GM18502 (cell line): ENCODE measurements around the gene PCLO.
"Not testable (repeated sequence)": the region's sequence is repeated elsewhere in the genome, so short reads cannot be mapped to it uniquely, and the experiment has no call there.

Experiments used
- ATAC-seq: cut with Tn5 transposase; IDR thresholded peaks from one replicate; pipeline ENCODE4 v1.9.1; 2021; ENCODE audit warnings: mild to moderate bottlenecking; ENCODE audit not compliant: unreplicated experiment, poor library complexity

Gene PCLO

DNA sequence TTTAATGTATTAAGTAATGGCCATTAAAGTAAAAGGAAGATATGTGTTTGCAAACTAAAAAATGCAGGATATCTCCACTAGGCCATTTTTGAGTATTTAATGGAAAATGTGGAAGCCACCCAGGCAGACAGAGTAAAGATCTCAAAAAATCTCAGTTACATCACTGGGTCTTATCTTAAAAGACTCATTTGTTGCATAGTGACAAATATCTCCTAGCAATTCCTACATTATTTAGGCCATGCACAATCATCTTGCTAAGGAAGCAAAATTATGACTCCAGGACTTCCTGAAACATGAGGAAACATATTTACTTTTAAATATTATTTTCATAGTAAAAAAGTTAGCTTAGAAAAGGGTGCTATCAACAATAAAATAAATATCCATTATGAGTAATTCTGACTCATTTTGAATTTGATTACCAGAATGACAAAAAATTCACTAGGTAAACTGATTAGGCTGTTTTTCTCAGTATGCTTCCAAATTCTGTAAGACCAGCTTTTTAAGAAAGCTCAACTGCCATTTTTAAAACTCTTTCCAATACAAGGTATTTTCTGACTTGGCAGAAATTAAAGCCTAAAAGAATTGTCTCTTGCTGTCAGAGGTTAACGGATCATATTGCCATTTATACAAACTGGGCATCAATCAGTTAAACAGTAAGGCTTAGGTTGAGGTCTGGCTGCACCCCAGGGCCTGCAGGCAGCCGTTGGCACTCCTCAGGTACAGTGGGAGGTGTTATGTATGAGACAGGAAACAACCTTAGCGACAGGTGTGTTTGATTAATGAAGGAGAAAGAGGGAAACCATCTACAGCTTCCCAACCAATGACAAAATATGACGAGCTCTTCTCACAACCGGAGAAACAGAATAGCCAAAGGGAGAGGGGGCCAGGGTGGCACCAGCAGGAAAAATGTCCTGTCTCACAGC is 31.8 kb downstream of the PCLO start:
- ATAC-seq = no peak

DNA sequence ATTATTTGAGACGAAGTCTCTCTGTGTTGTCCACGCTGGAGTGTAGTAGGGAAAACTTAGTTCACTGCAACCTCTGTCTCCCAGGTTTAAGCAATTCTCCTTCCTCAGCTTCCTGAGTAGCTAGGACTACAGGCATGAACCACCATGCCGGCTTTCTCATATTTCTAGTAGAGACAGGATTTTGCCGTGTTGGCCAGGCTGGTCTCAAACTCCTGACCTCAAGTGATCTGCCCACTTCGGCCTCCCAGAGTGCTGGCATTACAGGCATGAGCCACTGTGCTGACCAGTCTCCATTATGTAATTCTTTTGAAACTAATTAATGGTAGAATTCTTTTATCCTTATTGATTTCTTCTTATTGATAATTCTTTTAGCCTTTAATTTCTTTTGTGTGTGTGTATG is 32.5 kb downstream of the PCLO start:
- no peak for ATAC-seq

DNA sequence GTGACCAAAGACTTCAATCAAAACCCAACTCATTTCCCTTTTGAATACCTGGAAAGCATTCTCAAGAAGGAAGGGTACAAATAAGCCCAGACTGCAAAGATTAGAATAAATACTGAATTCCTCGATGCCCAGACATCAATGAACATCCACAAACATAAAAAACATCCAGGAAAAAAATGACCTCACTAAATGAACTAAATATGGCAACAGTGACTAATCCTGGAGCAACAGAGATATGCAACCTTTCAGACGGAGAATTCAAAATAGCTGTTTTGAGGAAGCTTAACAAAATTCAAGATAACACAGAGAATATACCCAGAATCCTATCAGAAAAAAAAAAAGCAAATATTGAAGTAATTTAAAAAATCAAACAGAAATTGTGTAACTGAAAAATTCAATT is 43.2 kb downstream of the PCLO start:
- ATAC-seq = no peak

DNA sequence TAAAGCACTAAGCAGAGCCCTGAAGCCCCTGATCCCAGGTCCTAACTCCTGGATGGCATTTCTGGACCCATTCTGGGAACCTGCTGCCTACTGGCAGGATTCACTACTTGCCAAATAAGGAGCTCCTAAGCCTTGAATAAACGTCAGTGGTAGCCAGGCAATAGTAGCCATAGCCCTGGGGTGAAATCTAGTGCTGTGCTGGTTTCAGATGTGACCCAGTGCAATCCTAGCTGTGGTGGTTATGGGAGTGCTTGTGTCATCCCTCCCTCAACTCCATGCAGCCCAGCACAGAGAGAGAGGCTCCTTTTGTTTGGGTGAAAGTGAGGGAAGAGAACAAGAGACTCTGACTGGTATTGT is 43.7 kb downstream of the PCLO start:
- no peak for ATAC-seq

DNA sequence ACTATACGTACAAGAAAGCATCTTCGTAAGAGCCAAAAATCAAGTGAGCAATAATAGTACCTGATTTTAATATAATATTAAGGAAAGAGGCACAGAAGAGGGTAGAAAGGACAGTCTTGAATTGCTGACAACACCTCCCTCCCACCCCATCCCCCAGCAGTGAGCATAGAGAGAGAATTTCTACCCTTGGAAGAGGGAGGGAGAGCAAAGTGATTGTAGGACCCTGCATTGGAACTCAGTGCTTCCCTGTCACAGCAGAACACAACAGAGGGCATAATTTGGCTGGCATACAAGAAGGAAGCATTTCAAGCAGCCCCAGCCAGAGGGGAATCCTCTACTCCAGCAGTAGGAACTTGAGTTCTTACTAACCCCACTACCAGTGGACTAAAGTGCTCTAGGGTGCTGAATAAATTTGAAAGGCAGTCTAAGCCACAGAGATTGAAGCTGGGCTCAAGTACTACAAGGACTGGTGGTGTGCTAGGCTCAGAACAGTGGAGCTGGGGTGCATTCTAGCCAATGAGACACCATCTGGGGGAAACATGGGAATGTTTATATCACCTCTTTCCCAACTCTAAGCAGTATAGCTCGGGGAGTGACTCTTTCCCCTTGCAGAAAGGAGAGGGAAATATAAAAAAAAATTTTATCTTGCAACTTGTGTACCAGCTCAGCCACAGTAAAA is 44.2 kb downstream of the PCLO start:
- no peak for ATAC-seq

DNA sequence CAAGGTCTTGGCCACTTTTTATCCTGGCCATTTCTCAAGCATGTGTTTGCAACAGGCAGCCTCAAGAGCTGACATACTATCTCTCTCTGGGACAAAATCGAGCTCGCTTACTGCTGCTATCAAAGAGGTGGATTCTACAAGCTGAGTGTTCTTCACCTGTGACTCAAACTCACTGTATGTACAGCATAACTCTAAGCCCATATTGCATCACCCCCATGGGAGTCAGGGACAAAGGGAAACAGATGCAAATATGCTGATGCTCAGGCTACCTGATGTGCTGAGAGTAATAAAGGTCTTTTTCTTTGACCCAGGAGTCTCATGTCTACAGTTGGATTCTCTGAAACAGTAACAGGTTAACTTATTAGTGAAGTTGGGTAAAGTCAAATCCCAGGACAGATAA is 45.2 kb downstream of the PCLO start:
- no peak for ATAC-seq

DNA sequence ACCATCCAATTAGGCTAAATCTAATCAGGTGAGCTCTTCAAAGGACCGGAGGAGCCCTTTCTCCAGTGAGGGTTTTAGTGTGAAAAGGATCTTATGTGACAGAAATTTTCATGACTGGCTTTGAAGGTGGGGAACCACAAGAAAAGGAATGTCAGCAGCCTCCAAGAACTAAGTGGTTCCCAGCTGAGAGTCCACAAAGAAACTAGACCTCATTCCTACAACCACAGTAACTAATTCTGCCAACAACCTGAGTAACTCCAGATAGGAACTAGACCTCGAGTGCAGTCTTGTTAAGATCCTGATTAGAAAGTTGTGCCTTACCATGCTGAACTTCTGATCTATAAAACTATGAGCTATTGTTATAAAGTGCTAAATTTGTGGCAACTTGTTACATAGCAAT is 51.3 kb downstream of the PCLO start:
- no peak for ATAC-seq

DNA sequence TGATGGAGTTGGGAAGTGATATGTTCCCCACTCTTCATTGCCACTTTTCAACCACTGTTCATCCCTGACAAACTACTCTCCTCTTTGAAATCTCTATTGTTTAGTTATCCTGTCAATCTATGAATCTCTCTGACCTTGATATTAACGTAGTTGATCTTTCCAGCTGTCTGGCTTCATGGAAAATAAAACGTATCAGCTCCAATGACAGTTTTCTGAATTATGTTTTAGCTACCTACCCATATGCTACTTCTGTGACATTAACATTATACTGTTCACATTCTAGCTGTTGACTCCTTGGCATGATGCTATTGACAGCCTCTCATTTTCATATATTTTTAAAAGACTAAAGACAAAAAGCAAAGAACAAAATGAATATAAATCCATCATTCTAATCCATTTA is 53.3 kb downstream of the PCLO start:
- no peak for ATAC-seq

DNA sequence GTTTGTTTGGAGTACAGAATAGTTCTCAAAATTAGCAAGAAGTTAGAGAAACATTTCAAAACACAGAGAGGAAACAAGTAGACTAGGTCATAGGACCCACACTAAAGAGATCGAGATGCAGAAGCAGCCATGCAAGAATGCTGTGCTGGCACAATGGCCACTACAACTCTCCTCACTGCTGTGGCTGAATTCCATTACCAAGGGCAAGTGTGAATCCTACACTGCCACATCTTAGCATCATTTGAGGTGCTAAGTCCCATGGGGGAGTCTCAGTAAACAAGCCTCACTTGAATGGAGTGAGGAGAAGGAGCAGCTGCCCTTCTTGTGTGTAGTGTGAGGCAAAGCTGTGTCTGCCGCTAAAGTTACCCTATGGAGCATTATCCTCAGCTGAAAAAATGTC is 56.7 kb downstream of the PCLO start:
- ATAC-seq = no peak

DNA sequence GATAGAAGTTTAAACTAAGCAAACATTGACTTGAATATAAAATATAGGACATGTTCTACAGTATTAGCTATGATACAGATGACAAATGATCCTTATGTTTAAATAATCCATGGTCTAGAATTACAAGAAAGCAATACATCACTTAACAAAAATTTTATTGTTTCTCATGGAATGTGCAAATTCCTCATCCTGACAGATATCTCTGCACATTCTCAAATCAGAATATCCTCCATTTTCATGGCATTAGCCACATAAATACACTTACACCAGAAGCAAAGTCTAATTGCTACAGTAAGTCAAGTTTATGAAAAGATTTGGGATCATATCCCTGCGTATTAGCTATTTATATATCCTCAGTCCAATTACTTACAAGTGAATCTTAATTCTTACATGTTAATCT is 57.6 kb downstream of the PCLO start:
- ATAC-seq = no peak

DNA sequence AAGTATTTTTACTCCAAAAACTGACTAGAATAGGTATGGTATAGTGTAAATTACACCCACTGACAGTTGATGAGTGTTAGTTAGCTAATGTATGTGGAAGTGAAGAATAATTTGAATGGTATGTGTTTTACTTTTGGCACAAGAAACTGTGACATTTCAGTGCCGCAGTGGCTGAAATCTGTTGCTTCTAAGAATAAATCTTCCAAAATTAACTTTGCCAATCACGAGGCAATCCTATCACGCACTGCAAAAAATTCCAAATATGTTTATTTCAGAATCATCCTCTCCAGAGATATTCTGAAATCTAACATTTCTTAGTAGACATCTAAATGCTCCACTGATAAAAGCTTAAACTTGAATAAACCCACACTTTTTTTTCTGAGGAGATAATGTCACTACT is 61.2 kb downstream of the PCLO start:
- no peak for ATAC-seq

DNA sequence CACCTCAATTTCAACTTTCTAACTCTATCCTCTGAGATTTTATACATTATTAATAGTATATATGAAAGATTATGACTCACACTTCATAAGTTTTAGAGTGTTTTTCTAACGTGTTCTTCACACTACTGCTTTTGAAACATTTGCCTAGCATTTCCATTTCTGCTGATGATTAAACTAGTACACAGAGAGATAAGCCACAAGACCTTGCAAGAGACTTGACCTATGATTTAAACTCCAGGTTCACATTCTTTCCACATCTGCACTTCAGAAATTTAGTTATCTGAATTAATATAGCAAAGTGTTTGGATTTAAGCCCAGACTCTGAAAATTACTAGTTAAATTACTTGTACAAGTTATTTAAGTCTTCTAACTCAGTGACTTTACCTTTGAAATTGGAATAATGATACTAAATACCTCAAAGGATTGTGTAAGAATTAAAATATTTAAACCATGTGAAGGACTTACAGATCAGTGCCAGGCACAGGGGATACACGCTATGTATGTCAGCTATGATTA is 66.6 kb downstream of the PCLO start:
- ATAC-seq = no peak

DNA sequence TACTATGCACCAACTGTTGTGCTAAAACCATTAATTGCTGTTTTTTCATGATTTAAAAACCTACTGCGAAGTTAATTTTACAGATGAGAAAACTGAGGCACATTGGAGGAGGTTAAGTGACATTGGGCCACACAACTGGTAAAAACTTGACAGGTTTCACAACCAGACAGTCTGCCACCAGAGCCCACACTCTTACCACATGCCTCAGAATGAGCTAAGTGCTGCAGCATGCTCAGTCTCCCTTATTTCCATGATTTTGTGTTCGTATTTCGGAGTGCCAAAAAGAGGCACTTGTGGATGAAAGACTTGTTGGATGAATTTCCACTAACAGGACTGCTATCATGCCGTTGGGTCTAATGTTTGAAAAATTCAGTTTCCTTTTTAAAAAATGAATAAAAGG is 77.4 kb downstream of the PCLO start:
- no peak for ATAC-seq

DNA sequence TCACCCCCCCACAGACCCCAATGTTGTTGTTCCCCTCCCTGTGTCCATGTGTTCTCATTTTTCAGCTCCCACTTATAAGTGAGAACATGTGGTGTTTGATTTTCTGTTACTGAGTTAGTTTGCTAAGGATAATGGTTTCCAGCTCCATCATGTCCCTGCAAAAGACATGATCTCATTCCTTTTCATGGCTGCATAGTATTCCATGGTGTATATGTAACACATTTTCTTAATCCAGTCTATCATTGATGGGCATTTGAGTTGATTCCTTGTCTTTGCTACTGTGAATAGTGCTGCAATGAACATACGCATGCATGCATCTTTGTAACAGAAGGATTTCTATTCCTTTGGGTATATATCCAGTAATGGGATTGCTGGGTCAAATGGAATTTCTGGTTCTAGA is 82.8 kb downstream of the PCLO start:
- not testable (repeated sequence) for ATAC-seq

DNA sequence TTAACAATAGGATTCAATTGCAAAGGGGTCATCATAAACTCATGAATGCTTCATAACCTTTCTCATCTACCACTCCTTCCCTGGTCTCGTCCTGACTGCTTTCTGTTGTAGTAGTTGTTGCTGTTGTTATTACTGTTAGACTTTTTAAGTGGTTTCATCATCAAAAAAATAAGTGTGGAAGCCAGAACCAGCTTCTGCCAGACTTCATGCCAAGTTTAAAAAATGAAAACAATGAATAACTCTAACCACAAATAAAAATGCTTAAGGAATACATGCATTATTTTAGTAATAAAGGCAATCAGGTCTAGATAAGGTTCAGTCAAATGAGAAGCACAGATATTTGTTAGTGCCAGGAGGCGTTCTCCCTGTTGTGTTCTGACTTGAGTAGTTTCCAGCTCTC is 85.4 kb downstream of the PCLO start:
- ATAC-seq = no peak

DNA sequence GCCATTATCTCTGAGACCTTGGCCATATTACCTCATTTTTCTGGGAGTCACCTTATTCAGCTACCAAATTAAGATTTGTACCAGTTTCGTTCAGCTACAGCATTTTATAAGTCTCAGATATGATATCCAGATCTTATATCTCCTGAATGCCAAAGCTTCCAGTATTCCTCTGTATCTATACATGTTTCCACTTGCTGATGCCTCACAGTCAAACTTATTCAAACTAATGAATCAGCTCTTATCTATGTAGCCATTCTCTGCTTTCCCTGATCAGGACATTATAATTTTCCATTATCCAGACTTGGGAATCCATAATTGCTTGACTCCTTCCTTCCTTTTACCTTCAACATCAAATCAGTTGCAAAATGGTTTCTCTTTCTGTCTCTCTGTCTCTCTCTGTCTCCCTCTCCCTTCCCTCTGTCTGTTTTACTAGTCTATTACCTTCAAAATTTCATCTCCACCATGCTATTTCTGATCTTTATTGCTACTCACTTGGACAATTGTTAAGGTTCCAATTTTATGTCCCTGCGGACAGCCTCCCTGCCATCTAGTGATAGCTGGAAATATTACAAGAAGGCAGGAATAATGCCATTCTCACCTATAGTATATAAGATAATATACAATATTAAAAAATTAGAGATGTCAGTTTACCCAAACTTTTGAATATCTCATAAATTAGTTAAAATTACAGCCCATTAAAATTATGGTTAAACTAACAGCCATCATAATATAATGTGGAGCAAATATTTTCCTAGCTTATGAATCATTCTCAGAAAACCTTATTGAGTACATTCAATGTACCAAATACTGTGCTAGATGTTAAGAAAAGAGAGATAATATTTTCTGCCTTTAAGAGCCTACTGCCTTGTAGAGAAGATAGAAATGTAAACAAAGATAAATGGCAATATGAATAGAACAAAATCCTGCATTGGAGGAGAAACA is 89.8 kb downstream of the PCLO start:
- ATAC-seq = no peak

DNA sequence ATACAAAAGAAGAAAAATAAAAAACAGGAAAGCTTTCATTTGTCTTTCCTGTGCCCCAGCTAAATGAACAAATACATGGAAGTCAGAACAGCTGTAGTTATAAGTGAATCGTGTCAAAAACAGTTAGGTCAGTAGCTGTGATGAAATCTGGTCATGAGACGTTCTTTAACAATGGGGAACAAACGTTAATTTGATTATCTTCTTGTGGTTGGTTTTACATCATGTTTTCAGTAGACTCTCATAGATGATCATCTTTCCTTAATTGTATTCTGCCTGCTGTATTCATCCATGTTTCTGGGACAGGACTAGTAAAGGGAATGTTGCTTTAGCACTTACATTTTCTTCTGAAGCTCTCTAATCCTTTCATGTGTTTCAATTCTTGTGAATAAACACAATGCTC is 97.0 kb downstream of the PCLO start:
- ATAC-seq = no peak

DNA sequence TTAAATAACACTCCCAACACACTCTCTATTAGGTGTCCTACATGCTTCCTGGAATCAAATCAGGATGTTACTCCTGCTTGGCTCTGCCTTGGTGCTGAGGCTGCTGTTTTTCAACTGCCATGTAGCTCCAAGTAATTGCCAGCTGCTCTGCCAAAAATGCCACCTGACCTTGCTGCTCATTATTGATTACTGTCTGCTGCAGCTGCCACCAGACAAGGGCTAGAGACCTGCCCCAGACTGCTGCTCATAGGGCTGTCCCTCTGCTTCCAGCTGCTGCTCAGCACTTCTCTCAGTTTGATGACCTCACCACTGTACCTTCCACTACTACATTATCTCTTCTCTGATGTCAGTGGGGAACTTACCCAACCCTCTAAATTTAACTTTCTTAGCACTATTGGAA is 102.5 kb downstream of the PCLO start:
- ATAC-seq = no peak

DNA sequence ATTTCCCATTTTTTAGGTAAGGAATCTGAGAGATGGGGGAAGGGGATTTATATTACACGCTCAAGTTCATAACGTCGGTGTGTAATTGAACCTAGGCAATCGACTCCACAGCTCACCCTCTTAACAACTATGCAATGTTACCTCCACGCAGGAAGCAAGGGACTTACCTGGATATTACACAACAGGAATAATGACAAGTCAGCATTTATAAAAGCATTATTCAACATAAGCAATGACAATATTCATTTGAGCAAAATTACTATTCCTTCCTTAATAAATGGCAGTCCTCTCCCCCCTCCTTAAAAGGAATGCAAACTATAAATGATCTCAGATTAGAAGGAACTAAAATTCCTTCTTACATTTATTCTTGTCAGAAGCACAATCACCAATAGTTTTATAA is 104.0 kb downstream of the PCLO start:
- ATAC-seq = no peak

DNA sequence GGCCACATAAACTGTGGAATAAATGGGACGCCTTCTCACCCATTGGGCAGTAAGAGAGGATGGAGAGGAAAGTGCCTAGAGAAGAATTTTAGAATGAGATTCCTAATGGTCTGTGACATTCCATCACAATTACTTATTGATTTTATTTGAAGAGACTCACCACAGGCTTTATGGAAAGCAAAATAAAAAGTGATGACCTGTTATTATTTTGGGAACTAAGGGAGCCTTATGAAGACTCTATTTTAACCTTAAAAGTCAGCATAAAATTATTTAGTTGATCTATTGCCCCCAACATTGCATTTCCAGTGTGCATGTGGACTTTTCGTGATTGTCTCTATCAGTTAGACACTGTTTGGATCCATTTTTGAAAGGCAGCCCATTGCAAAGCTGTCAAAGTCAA is 107.5 kb downstream of the PCLO start:
- no peak for ATAC-seq

DNA sequence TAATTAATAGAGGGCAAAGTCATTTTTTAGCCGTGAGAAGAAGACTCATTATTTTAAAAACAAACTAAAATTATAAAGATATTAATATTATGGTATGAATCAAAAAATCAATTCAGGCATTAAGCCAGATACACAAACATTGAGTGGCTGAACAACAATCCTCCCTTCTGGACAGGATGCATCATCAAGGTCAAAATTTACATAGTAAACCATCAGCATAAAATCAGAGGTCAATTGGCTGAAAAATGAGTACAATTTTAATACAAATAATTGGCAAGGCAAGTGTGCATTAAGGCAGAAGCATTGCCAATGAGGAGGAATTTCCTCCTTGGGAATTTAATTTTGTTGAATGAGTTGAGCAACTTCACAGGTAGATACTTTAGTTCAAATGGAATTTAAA is 108.2 kb downstream of the PCLO start:
- no peak for ATAC-seq
